Iris pigment epithelial cell (primary cell): ENCODE data around the gene MCF2L.

ENCODE experiments used
- DNase-seq: peaks from one replicate; pipeline ENCODE4 v3.0.0-alpha.2; 2011; ENCODE audit warnings: low read depth

The MCF2L gene

GRCh38 chr13:113083402-113084061, 114.5 kb downstream of the MCF2L start:
- DNase-seq = no peak

GRCh38 chr13:113084094-113084942, 115.3 kb downstream of the MCF2L start:
- DNase-seq = no peak

- no peak for DNase-seq
Measured at GRCh38 chr13:113084943-113085540, 116.0 kb downstream of the MCF2L start.

- DNase-seq = no peak
Measured at GRCh38 chr13:113086031-113086750, 117.2 kb downstream of the MCF2L start.

GRCh38 chr13:113086991-113087922, 118.2 kb downstream of the MCF2L start:
- DNase-seq = no peak

- DNase-seq = no peak
Measured at GRCh38 chr13:113087923-113088690, 119.1 kb downstream of the MCF2L start.

- DNase-seq = no peak
Measured at GRCh38 chr13:113088691-113089020, 119.6 kb downstream of the MCF2L start.

GRCh38 chr13:113089693-113090414, 120.8 kb downstream of the MCF2L start:
- DNase-seq = no peak

GRCh38 chr13:113090415-113090770, 121.4 kb downstream of the MCF2L start:
- no peak for DNase-seq

- no peak for DNase-seq
Measured at GRCh38 chr13:113090806-113091205, 121.8 kb downstream of the MCF2L start.

- DNase-seq = no peak
Measured at GRCh38 chr13:113091211-113091771, 122.3 kb downstream of the MCF2L start.

GRCh38 chr13:113091891-113092775, 123.1 kb downstream of the MCF2L start:
- no peak for DNase-seq

- no peak for DNase-seq
Measured at GRCh38 chr13:113092776-113093579, 124.0 kb downstream of the MCF2L start.

- no peak for DNase-seq
Measured at GRCh38 chr13:113093580-113094409, 124.8 kb downstream of the MCF2L start.

GRCh38 chr13:113094410-113094800, 125.4 kb downstream of the MCF2L start:
- no peak for DNase-seq

- no peak for DNase-seq
Measured at GRCh38 chr13:113095146-113096051, 126.4 kb downstream of the MCF2L start.
